Mucosa of descending colon (tissue), 3 donors: Measurements from ENCODE around the gene KRTAP15-1. TPM values are rescaled to one million over a fixed set of nuclear protein-coding genes. Genes with fewer than 3 reads are reported as not detected.

ENCODE experiments used
- ATAC-seq: fragments of 200-7000 bp; cut with Tn5 transposase; one replicate; pipeline ENCODE4 v1.9.1; 2020; ENCODE audit warnings: mild to moderate bottlenecking, moderate library complexity
- DNase-seq, 3 donors: peaks; one replicate each; pipeline ENCODE4 v3.0.0-alpha.2; 2020
- H3K36me3 ChIP-seq: fragments of 200-600 bp; one replicate; pipeline ENCODE4 v1.8.0; 2021; ENCODE audit warnings: low read depth, mild to moderate bottlenecking
- H3K4me1 ChIP-seq: fragments of 200-600 bp; one replicate; pipeline ENCODE4 v1.8.0; 2021; ENCODE audit warnings: low read depth, mild to moderate bottlenecking
- H3K4me3 ChIP-seq: fragments of 200-600 bp; one replicate; pipeline ENCODE4 v1.8.0; 2021; ENCODE audit warnings: mild to moderate bottlenecking
- H3K9me3 ChIP-seq: fragments of 200-600 bp; one replicate; pipeline ENCODE4 v1.8.0; 2021; ENCODE audit warnings: mild to moderate bottlenecking
- intact Hi-C, 2 donors: fragments of 100-400 bp; cut with DNase I in 1 of 2; cut with micrococcal nuclease in 1 of 2; formaldehyde crosslinking; loops; one replicate each; pipeline versions ENCODE4 v1.11.0 to v1.11.1; 2022; cut with DNase I, micrococcal nuclease
- long read RNA-seq, 2 donors: library from polyadenylated mRNA; unstranded; transcript quantifications; one replicate each; pipeline ENCODE4 v2.0.0, GENCODE V29; 2019 to 2021
- total RNA-seq, 3 donors: library from RNA; stranded (reverse); fragmentation: NEBNext Ultra II Directional in 2 of 3; extraction: Animal tissue kit (Norgen Biotek cat#: 25700) in 2 of 3; gene quantifications; one replicate each; pipeline versions ENCODE4 v1.2.1 to v1.2.4, GENCODE V29; 2021 to 2023
- TF ChIP-seq, protein P1 (sequence below): fragments of 200-600 bp; IDR thresholded peaks from one replicate; pipeline ENCODE4 v1.8.0; 2022; ENCODE audit warnings: antibody characterized with exemption, mild to moderate bottlenecking
- donor health status: DM: no; HTN: no; CAD: no; lungs with moderate emphysema.
- donor health status: DM: no; HTN: no; CAD: no.
- donor health status: DM: no; HTN: yes; CAD: no.

The KRTAP15-1 gene, protein sequence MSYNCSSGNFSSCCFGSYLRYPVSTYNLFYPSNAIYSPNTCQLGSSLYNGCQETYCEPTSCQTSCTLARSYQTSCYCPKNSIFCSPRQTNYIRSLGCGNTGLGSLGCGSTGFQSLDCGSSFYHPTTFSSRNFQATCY
- not detected for total RNA-seq
- long read RNA-seq, donor 1: 0 reads
- long read RNA-seq, donor 2: 0 reads

DNA sequence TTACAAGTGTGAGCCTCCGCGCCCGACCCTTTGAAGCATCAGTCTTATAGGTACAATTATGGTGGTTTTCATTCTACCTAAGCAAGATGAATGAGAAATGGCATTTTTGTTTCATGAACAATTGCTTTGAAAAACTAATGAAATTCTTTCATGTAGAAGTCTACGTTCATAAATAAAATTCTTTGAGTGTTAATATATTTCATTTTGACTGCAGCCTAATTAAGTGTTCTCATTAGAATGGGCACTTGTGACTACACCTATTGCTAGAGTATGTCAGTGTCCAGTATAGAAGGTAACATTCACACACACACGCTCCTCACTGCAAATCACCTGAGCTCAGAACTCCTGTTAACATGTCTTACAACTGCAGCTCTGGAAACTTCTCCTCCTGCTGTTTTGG is at the start of gene KRTAP15-1:
KRTAP15-1 (plus strand) TSS at position 301 of the 400 bp plus-strand sequence; CDS start at position 354, 53 bp downstream.
- ATAC-seq (no peak), DNase-seq (no peak)
- intact Hi-C loops: no loop called here
- H3K9me3 ChIP-seq: no peaks in the 10 kb centered on the region
- no peaks in the 10 kb centered on the region for H3K4me1 ChIP-seq
- TF ChIP-seq, protein P1, sequence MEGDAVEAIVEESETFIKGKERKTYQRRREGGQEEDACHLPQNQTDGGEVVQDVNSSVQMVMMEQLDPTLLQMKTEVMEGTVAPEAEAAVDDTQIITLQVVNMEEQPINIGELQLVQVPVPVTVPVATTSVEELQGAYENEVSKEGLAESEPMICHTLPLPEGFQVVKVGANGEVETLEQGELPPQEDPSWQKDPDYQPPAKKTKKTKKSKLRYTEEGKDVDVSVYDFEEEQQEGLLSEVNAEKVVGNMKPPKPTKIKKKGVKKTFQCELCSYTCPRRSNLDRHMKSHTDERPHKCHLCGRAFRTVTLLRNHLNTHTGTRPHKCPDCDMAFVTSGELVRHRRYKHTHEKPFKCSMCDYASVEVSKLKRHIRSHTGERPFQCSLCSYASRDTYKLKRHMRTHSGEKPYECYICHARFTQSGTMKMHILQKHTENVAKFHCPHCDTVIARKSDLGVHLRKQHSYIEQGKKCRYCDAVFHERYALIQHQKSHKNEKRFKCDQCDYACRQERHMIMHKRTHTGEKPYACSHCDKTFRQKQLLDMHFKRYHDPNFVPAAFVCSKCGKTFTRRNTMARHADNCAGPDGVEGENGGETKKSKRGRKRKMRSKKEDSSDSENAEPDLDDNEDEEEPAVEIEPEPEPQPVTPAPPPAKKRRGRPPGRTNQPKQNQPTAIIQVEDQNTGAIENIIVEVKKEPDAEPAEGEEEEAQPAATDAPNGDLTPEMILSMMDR: no peak
- H3K36me3 ChIP-seq: no peaks in the 10 kb centered on the region
- no peak within 1 kb of the TSS for H3K4me3 ChIP-seq

DNA sequence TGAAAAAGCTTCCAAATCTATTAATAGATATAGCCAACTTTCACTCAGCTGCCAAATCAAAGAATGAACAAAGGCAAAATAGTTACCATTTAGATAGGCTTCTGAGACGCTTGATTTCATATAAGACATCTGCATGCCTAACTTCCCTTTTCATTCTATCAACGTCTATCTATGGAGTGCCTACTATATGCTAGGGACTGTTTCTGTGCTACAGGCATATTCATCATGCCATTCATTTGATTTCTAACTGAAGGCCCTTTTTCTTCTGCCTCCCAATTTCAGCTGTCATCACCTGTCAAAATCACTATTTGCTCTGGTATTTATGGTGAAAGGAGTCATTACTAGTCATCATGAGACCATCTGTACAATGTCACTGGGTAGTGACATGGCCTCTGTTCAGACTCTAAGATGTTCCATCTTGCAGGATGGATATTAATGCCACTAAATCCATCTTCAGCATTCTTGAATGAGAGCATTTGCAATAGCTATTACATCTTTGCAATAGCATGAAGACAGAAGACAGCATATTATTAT is 48.5 kb upstream of the KRTAP15-1 start:
- no peaks in the 10 kb centered on the region for H3K4me1 ChIP-seq
- no peaks in the 10 kb centered on the region for H3K9me3 ChIP-seq
- TF ChIP-seq, protein P1: no peak
- DNase-seq (no peak), ATAC-seq (no peak)
- no peak overlapping the region for H3K4me3 ChIP-seq
- no peaks in the 10 kb centered on the region for H3K36me3 ChIP-seq
- intact Hi-C loops: no loop called here

DNA sequence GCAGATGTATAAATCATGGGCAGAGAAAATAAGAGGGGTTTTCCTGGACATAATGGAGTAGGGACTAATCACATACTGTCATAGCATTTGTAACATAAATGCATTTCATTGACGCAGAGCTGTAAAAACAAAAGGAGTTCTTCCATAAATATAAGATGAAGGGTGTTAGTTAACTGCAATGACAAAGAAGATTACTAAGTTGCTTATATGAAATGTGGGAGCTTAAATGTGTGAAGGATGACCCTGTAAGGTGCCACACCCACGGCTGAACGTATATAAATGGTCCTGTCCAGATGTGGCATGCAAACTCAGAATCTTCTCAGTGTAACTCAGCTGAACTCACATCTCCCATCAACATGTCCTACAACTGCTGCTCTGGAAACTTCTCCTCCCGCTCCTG is 44.3 kb upstream of the KRTAP15-1 start, which contains the start of gene KRTAP13-1:
KRTAP13-1 (plus strand) TSS at position 301 of the 400 bp plus-strand sequence; CDS start at position 357, 56 bp downstream.
- Histone ChIP-seq H3K4me1 (no peaks in the 10 kb centered on the region), H3K4me3 (no peak within 1 kb of the TSS), H3K36me3 (no peaks in the 10 kb centered on the region), H3K9me3 (no peaks in the 10 kb centered on the region)
- no peak for ATAC-seq
- DNase-seq: no peak
- intact Hi-C loops: no loop called here
- TF ChIP-seq, protein P1: no peak

DNA sequence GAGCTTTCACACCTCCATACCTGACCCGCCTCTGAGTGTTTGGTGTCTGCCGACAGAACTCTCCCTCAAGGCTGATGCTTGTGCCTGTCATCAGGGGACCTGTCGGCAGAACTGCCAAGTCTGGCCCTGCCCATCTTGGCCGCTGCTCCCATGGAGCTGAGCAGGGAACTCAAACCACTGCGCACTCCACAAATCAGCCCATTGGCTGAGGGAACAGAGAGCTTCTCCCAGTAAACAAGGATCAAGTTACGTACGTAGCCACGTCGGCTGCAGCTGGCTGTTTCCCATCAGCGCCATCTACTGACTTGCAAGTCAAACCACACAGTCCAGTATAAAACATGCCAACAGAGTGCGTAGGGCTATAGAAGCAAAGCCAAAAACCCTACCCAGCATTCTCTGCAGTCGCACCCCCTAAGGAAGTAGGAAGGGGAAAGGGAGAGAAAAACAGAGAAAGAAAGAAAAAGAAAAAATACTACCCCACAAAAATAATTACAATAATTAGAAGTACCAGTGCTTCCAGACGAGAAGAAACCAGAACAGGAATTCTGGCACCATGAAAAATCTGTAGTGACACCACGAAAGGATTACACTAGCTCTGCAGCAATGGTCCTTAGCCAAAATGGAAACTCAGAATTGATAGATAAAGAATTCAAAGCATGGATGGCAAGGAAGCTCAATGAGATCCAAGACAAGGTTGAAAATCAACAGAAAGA is 31.1 kb upstream of the KRTAP15-1 start:
- Histone ChIP-seq H3K9me3 (no peaks in the 10 kb centered on the region), H3K4me1 (no peaks in the 10 kb centered on the region), H3K36me3 (no peaks in the 10 kb centered on the region), H3K4me3 (no peak overlapping the region)
- intact Hi-C loops: no loop called here
- TF ChIP-seq, protein P1: peak; percentile 13
- peak; percentile 100 for ATAC-seq
- DNase-seq: peak; percentile 43 to 57 (median 56)

GRCh38 chr21:30415993-30416392 is 24.1 kb upstream of the KRTAP15-1 start:
- intact Hi-C loops: no loop called here
- H3K4me3 ChIP-seq: no peak overlapping the region
- peaks cover 4% of the 10 kb centered on the region for H3K9me3 ChIP-seq
- TF ChIP-seq, protein P1: no peak
- no peaks in the 10 kb centered on the region for H3K36me3 ChIP-seq
- DNase-seq (no peak), ATAC-seq (no peak)
- no peaks in the 10 kb centered on the region for H3K4me1 ChIP-seq
